ENCODE results near the gene MAPRE2.

The MAPRE2 gene

DNA sequence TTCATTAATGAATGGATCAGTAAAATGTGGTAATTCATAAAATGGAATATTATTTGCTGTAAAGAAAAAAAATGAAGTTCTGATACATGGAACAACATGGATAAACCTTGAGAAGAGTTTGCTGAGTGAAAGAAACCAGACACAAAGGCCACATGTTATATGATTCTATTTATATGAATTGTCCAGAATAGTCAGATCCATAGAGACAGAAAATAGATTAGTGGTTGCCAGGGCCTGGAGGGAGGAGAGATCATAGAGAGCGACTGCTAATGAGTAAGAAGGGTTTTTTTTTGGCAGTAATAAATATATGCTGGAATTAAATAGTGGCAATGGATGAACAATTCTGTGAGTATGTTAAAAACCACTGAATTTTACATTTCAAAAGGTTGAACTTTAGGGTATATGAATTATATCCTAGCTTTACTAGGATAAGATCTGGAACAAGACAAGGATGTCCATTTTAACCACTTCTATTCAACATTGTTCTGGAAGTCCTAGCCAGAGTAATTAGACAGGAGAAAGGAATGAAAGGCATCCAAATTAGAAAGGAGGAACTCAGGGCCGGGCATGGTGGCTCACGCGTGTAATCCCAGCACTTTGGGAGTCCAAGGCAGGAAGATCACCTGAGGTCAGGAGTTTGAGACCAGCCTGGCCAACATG is 48.8 kb downstream of the MAPRE2 start:
- Histone ChIP-seq H3K36me3 (ENCODE audit: insufficient read depth, insufficient read length, low read length) (no peaks in the 10 kb centered on the region), H3K9ac (ENCODE audit: insufficient read length, low read depth) (no peak overlapping the region), H3K27me3 (ENCODE audit: insufficient read depth, insufficient read length) (no peaks in the 10 kb centered on the region), H3K4me1 (ENCODE audit: insufficient read depth, insufficient read length) (no peaks in the 10 kb centered on the region), H3K4me3 (ENCODE audit: insufficient read length, low read depth) (no peak overlapping the region), H3K9me3 (ENCODE audit: insufficient read depth, low read length) (no peaks in the 10 kb centered on the region)
- DNase-seq (ENCODE audit: low read depth, low spot score) = no peak
- TF ChIP-seq ZNF274 (IDR thresholded peaks at IDR 0.05; ENCODE audit: low read depth, low read length) (no peak), YY1 (IDR thresholded peaks at IDR 0.05; ENCODE audit: insufficient read depth, insufficient read length) (no peak), SUZ12 (IDR thresholded peaks at IDR 0.05; ENCODE audit: extremely low read depth, insufficient read depth, insufficient read length) (no peak)

DNA sequence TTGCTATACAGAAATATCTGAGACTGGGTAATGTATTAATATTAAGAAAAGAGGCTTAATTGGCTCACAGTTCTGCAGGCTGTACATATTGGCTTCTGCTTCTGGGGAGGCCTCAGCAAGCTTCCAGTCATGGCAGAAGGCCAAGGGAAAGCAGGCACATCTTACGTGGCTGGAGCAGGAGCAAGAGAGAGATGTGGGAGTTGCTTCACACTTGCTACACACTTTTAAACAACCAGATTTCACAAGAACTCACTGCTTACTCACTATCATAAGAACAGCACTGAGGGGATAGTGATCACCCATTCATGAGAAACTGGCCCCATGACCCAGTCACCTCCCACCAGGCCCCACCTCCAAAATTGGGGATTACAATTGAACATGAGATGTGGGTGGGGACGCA is 50.6 kb downstream of the MAPRE2 start:
- H3K9me3 ChIP-seq (ENCODE audit: insufficient read depth, low read length) = no peaks in the 10 kb centered on the region
- no peak overlapping the region for H3K9ac ChIP-seq (ENCODE audit: insufficient read length, low read depth)
- no peaks in the 10 kb centered on the region for H3K27me3 ChIP-seq (ENCODE audit: insufficient read depth, insufficient read length)
- TF ChIP-seq SUZ12 (IDR thresholded peaks at IDR 0.05; ENCODE audit: extremely low read depth, insufficient read depth, insufficient read length) = no peak
- TF ChIP-seq ZNF274 (IDR thresholded peaks at IDR 0.05; ENCODE audit: low read depth, low read length) = no peak
- no peak for TF ChIP-seq YY1 (IDR thresholded peaks at IDR 0.05; ENCODE audit: insufficient read depth, insufficient read length)
- H3K36me3 ChIP-seq (ENCODE audit: insufficient read depth, insufficient read length, low read length) = no peaks in the 10 kb centered on the region
- no peaks in the 10 kb centered on the region for H3K4me1 ChIP-seq (ENCODE audit: insufficient read depth, insufficient read length)
- no peak overlapping the region for H3K4me3 ChIP-seq (ENCODE audit: insufficient read length, low read depth)
- no peak for DNase-seq (ENCODE audit: low read depth, low spot score)

DNA sequence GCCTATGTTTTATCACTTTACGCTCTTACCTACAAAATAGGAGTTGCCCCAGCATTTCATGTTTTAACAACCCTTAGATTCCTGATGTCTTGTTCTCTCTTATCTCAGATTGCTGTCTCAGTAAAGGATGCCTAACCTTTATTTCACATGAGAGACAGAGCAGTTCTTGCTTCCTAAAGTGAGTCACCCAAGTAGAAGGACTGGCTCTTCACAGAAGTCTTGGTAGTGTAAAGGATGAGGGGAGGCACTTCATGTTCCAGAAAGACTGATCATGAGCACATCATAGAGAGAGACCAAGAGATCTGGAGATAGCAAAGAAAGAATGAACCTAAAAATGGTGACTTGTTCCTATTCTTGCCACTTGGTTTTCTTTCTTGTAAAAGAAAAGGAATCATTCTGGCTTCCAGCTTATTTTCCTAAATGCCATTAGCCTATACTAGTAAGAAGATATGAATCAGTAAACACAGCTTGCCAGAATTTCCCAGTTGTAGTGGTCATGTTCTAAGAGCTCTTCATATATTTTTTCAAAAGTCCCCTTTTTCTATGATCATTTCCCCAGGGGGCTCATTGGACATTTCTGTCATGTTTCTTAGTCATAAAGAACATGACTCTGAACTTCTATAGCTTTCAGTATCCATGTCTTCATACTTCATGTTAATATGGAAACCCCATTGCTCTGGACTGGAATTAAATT is 54.9 kb downstream of the MAPRE2 start:
- TF ChIP-seq SUZ12 (IDR thresholded peaks at IDR 0.05; ENCODE audit: extremely low read depth, insufficient read depth, insufficient read length) (no peak), ZNF274 (IDR thresholded peaks at IDR 0.05; ENCODE audit: low read depth, low read length) (no peak), YY1 (IDR thresholded peaks at IDR 0.05; ENCODE audit: insufficient read depth, insufficient read length) (no peak)
- no peaks in the 10 kb centered on the region for H3K4me1 ChIP-seq (ENCODE audit: insufficient read depth, insufficient read length)
- no peak for DNase-seq (ENCODE audit: low read depth, low spot score)
- H3K27me3 ChIP-seq (ENCODE audit: insufficient read depth, insufficient read length) = no peaks in the 10 kb centered on the region
- no peak overlapping the region for H3K9ac ChIP-seq (ENCODE audit: insufficient read length, low read depth)
- no peak overlapping the region for H3K4me3 ChIP-seq (ENCODE audit: insufficient read length, low read depth)
- H3K36me3 ChIP-seq (ENCODE audit: insufficient read depth, insufficient read length, low read length) = no peaks in the 10 kb centered on the region
- no peaks in the 10 kb centered on the region for H3K9me3 ChIP-seq (ENCODE audit: insufficient read depth, low read length)

DNA sequence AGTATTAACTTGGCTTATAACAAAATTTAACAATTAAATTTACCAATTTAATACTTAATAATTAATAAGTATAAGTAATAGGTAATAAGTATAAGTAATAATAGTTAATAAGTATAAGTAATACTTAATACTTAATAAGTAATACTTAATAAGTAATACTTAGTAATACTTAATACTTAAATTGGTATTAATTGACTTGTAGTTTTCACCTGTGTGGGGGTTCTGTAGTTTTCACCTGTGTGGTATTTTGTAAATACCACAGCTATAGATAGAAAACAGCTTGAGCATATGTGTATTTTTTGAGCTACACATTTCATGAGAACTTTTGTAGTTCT is 55.4 kb downstream of the MAPRE2 start:
- Histone ChIP-seq H3K4me3 (ENCODE audit: insufficient read length, low read depth) (no peak overlapping the region), H3K27me3 (ENCODE audit: insufficient read depth, insufficient read length) (no peaks in the 10 kb centered on the region), H3K9ac (ENCODE audit: insufficient read length, low read depth) (no peak overlapping the region), H3K9me3 (ENCODE audit: insufficient read depth, low read length) (no peaks in the 10 kb centered on the region), H3K4me1 (ENCODE audit: insufficient read depth, insufficient read length) (no peaks in the 10 kb centered on the region), H3K36me3 (ENCODE audit: insufficient read depth, insufficient read length, low read length) (no peaks in the 10 kb centered on the region)
- TF ChIP-seq SUZ12 (IDR thresholded peaks at IDR 0.05; ENCODE audit: extremely low read depth, insufficient read depth, insufficient read length) = no peak
- no peak for DNase-seq (ENCODE audit: low read depth, low spot score)

DNA sequence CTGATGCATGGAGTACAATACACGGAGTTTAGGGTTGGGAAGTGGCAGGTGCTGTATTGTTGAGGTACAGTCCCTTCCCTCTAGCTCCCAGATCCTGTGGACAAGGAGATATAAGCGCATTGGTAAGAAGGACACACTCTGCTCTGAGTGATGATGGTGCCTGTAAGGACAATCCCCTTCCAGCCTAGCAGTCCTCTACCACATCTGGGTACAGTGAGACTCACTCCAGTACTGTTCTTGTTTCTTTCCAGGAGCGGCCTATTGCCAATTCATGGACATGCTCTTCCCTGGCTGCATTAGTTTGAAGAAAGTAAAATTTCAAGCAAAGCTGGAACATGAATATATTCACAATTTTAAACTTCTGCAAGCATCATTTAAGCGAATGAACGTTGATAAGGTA is 56.0 kb downstream of the MAPRE2 start:
- Histone ChIP-seq H3K9ac (ENCODE audit: insufficient read length, low read depth) (no peak overlapping the region), H3K36me3 (ENCODE audit: insufficient read depth, insufficient read length, low read length) (peaks cover 3% of the 10 kb centered on the region), H3K4me3 (ENCODE audit: insufficient read length, low read depth) (no peak overlapping the region), H3K9me3 (ENCODE audit: insufficient read depth, low read length) (no peaks in the 10 kb centered on the region), H3K4me1 (ENCODE audit: insufficient read depth, insufficient read length) (no peaks in the 10 kb centered on the region), H3K27me3 (ENCODE audit: insufficient read depth, insufficient read length) (no peaks in the 10 kb centered on the region)
- TF ChIP-seq YY1 (IDR thresholded peaks at IDR 0.05; ENCODE audit: insufficient read depth, insufficient read length) = no peak
- no peak for TF ChIP-seq SUZ12 (IDR thresholded peaks at IDR 0.05; ENCODE audit: extremely low read depth, insufficient read depth, insufficient read length)
- no peak for TF ChIP-seq ZNF274 (IDR thresholded peaks at IDR 0.05; ENCODE audit: low read depth, low read length)
- DNase-seq (ENCODE audit: low read depth, low spot score) = no peak

DNA sequence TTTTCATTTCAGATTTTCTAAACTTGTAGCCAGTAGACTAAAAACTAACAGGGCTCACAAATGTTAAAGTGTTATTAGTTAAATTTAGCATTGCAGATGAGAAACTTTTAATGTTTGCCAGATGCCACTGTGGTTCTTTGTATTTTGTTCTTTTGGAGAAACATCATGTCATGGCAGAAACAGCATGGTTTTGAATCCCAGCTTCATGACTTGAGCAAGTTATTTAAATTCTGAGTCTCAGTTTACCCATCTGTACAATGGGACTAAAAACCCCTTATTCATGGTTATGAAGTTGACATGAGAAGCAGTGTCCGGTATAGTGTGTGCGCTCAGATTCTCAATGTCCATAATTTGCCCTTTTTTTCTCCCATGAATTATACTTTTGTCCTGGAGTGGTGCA is 56.5 kb downstream of the MAPRE2 start:
- H3K9me3 ChIP-seq (ENCODE audit: insufficient read depth, low read length) = no peaks in the 10 kb centered on the region
- H3K4me1 ChIP-seq (ENCODE audit: insufficient read depth, insufficient read length) = no peaks in the 10 kb centered on the region
- H3K36me3 ChIP-seq (ENCODE audit: insufficient read depth, insufficient read length, low read length) = peaks cover 5% of the 10 kb centered on the region
- no peak for DNase-seq (ENCODE audit: low read depth, low spot score)
- no peaks in the 10 kb centered on the region for H3K27me3 ChIP-seq (ENCODE audit: insufficient read depth, insufficient read length)
- TF ChIP-seq YY1 (IDR thresholded peaks at IDR 0.05; ENCODE audit: insufficient read depth, insufficient read length) = no peak
- TF ChIP-seq SUZ12 (IDR thresholded peaks at IDR 0.05; ENCODE audit: extremely low read depth, insufficient read depth, insufficient read length) = no peak
- no peak for TF ChIP-seq ZNF274 (IDR thresholded peaks at IDR 0.05; ENCODE audit: low read depth, low read length)
- H3K4me3 ChIP-seq (ENCODE audit: insufficient read length, low read depth) = no peak overlapping the region
- H3K9ac ChIP-seq (ENCODE audit: insufficient read length, low read depth) = no peak overlapping the region

DNA sequence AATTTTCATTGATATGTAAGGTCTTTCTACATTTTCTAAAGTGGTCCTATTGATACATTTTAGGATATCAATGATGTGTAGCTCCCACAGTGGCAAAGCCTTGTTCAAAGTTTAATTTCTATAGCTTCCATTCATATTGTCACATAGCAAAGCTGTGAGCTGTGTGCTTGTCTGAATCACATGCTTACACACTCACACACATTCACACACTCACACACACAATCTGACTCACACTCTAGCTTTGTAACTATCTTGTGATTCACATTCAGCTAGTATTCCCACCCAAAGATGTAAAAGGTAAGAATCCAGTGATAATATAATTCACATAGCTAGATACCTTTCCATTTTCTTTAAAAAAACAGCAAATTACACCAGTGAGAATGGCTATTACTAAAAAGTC is 58.7 kb downstream of the MAPRE2 start:
- DNase-seq (ENCODE audit: low read depth, low spot score) = no peak
- H3K36me3 ChIP-seq (ENCODE audit: insufficient read depth, insufficient read length, low read length) = peaks cover 5% of the 10 kb centered on the region
- H3K9me3 ChIP-seq (ENCODE audit: insufficient read depth, low read length) = no peaks in the 10 kb centered on the region
- no peak for TF ChIP-seq SUZ12 (IDR thresholded peaks at IDR 0.05; ENCODE audit: extremely low read depth, insufficient read depth, insufficient read length)
- no peak for TF ChIP-seq YY1 (IDR thresholded peaks at IDR 0.05; ENCODE audit: insufficient read depth, insufficient read length)
- no peak for TF ChIP-seq ZNF274 (IDR thresholded peaks at IDR 0.05; ENCODE audit: low read depth, low read length)
- no peak overlapping the region for H3K9ac ChIP-seq (ENCODE audit: insufficient read length, low read depth)
- H3K4me1 ChIP-seq (ENCODE audit: insufficient read depth, insufficient read length) = no peaks in the 10 kb centered on the region
- no peak overlapping the region for H3K4me3 ChIP-seq (ENCODE audit: insufficient read length, low read depth)
- no peaks in the 10 kb centered on the region for H3K27me3 ChIP-seq (ENCODE audit: insufficient read depth, insufficient read length)

All from NT2/D1 (cell line).